SH-SY5Y (cell line): ENCODE measurements around the gene CDK16.

Source experiments
- GATA2 ChIP-seq: IDR thresholded peaks from 2 replicates; pipeline ENCODE4 v1.6.1; 2011; ENCODE audit warnings: mild to moderate bottlenecking, low read depth, low read length
- GATA3 ChIP-seq: IDR thresholded peaks from 2 replicates; pipeline ENCODE4 v1.6.1; 2011; ENCODE audit warnings: low read depth, mild to moderate bottlenecking, low read length, moderate library complexity

- TF ChIP-seq GATA3 (no peak), GATA2 (no peak)
Measured at GRCh38 chrX:47240619-47241018, 22.1 kb downstream of the CDK16 start.
